ENCODE data around the gene ZNF175. TPM values are rescaled to one million over a fixed set of nuclear protein-coding genes. Genes with fewer than 3 reads are reported as not detected.

The ZNF175 gene
- total and polyA plus RNA-seq, 2 experiments from 2014 or later = 2.3 to 6.3 TPM

DNA sequence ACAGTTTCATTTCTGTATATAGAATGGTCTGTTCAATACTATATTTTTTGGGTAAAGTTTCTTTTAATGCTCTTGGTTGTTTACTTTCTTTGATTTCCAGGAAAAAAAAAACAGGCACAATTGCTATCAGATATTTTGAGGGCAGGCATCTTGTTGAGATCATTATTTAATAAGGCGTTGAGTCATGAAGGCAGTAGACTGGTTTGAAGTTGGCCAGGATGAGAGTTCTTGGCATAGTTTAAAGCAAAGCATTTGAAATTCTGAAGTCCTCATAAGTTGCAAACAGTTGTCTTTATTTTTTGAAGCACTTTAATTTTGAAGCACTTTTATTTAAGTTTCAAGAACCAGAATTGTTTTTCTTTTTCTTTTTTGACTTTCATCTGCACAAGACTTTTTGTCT lies 2.6 kb upstream of the ZNF175 start:
- no peak for ATAC-seq
- H3K36me3 ChIP-seq (ENCODE audit: insufficient read depth) = no peaks in the 10 kb centered on the region
- H4K20me1 ChIP-seq (replicated peaks; ENCODE audit: insufficient read depth) = no peaks in the 10 kb centered on the region
- Mint-ChIP-seq H3K27ac (no peak overlapping the region), H3K9me3 (peaks cover 19% of the 10 kb centered on the region; the same call in 2 of the 3 replicates), H3K4me1 (peaks cover 10% of the 10 kb centered on the region; the same call in 2 of the 3 replicates), H3K4me3 (no peak overlapping the region), H3K27me3 (ENCODE audit: insufficient read depth, low read depth, poor library complexity) (peaks cover 5% of the 10 kb centered on the region), H3K36me3 (ENCODE audit: low read depth) (peaks cover 2% of the 10 kb centered on the region; the same call in 1 of the 3 replicates)
- H3K4me2 ChIP-seq = no peak overlapping the region
- no peak for TF ChIP-seq EZH2 (IDR thresholded peaks at IDR 0.05; ENCODE audit: low read depth, unreplicated experiment)
- no peaks in the 10 kb centered on the region for H3K9me2 ChIP-seq (ENCODE audit: insufficient read depth)
- no peaks in the 10 kb centered on the region for H3K4me1 ChIP-seq (ENCODE audit: insufficient read depth)
- peaks cover 12% of the 10 kb centered on the region for H3K79me2 ChIP-seq (replicated peaks; ENCODE audit: insufficient read depth)
- H3F3A ChIP-seq (replicated peaks; ENCODE audit: low read depth) = no peaks in the 10 kb centered on the region
- H2AFZ ChIP-seq = no peak overlapping the region
- H3K27ac ChIP-seq (ENCODE audit: low read depth) = no peak overlapping the region
- no peak overlapping the region for H3K4me3 ChIP-seq
- peaks cover 8% of the 10 kb centered on the region; the same call in 1 of the 2 replicates for H3K27me3 ChIP-seq (ENCODE audit: insufficient read depth)
- no peak for DNase-seq (ENCODE audit: low spot score)

DNA sequence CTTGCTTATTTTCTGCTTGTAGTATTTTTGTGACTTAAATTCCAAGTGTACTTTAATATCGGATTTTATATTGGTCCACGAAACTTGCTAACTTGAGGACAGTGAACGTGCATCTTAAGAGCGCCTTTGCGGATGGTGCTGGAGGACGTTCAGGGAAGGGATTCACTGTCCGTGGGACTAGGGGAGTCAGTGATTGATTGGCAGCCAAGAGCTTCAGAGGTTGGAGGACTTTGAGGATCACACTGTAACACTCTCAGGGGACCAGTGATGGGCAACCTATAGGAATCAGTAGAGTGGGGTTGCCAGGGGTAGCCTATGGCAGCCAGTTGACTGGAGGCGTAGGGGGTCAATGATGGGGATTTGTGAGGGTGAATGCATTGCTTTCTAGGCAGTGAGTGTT lies 516 bp downstream of the ZNF175 start:
- peaks cover 10% of the 10 kb centered on the region; the same call in 2 of the 3 replicates for H3K4me1 Mint-ChIP-seq
- H3K36me3 ChIP-seq (ENCODE audit: insufficient read depth) = peaks cover 11% of the 10 kb centered on the region; the same call in 1 of the 2 replicates
- H3K9me2 ChIP-seq (ENCODE audit: insufficient read depth) = no peaks in the 10 kb centered on the region
- H3K27me3 ChIP-seq (ENCODE audit: insufficient read depth) = peaks cover 8% of the 10 kb centered on the region; the same call in 1 of the 2 replicates
- no peaks in the 10 kb centered on the region for H4K20me1 ChIP-seq (replicated peaks; ENCODE audit: insufficient read depth)
- peaks cover 10% of the 10 kb centered on the region; the same call in 2 of the 3 replicates for H3K36me3 Mint-ChIP-seq (ENCODE audit: low read depth)
- no peaks in the 10 kb centered on the region for H3K9me3 Mint-ChIP-seq
- H3F3A ChIP-seq (replicated peaks; ENCODE audit: low read depth) = no peaks in the 10 kb centered on the region
- peak overlapping the region; percentile 79 for H3K4me3 ChIP-seq
- H3K27ac Mint-ChIP-seq = peak overlapping the region; percentile 90
- peaks cover 3% of the 10 kb centered on the region for H3K27me3 Mint-ChIP-seq (ENCODE audit: insufficient read depth, low read depth, poor library complexity)
- peaks cover 12% of the 10 kb centered on the region for H3K79me2 ChIP-seq (replicated peaks; ENCODE audit: insufficient read depth)
- ATAC-seq (no peak; the same call in 1 of the 3 replicates), DNase-seq (ENCODE audit: low spot score) (no peak)
- peak overlapping the region; percentile 94 for H3K4me2 ChIP-seq
- no peak overlapping the region for H3K27ac ChIP-seq (ENCODE audit: low read depth)
- H3K4me3 Mint-ChIP-seq = peak overlapping the region; percentile 88
- no peaks in the 10 kb centered on the region for H3K4me1 ChIP-seq (ENCODE audit: insufficient read depth)
- H2AFZ ChIP-seq = no peak overlapping the region; the same call in 1 of the 2 replicates
- TF ChIP-seq EZH2phosphoT487 (IDR thresholded peaks at IDR 0.05; ENCODE audit: unreplicated experiment) (no peak), STAT1 (IDR thresholded peaks at IDR 0.05; ENCODE audit: unreplicated experiment) (no peak), CREB1 (CRISPR knock-in tag; IDR thresholded peaks at IDR 0.05; ENCODE audit: low read depth) (no peak), POLR2AphosphoS5 (IDR thresholded peaks at IDR 0.05; ENCODE audit: low read depth) (no peak), ZNF114 (CRISPR knock-in tag; IDR thresholded peaks at IDR 0.05) (no peak), EZH2 (IDR thresholded peaks at IDR 0.05; ENCODE audit: low read depth, unreplicated experiment) (no peak), NANOG (IDR thresholded peaks at IDR 0.05; ENCODE audit: borderline replicate concordance) (no peak), JUNB (IDR thresholded peaks at IDR 0.05; ENCODE audit: unreplicated experiment) (no peak)
- TF ChIP-seq, protein P1, sequence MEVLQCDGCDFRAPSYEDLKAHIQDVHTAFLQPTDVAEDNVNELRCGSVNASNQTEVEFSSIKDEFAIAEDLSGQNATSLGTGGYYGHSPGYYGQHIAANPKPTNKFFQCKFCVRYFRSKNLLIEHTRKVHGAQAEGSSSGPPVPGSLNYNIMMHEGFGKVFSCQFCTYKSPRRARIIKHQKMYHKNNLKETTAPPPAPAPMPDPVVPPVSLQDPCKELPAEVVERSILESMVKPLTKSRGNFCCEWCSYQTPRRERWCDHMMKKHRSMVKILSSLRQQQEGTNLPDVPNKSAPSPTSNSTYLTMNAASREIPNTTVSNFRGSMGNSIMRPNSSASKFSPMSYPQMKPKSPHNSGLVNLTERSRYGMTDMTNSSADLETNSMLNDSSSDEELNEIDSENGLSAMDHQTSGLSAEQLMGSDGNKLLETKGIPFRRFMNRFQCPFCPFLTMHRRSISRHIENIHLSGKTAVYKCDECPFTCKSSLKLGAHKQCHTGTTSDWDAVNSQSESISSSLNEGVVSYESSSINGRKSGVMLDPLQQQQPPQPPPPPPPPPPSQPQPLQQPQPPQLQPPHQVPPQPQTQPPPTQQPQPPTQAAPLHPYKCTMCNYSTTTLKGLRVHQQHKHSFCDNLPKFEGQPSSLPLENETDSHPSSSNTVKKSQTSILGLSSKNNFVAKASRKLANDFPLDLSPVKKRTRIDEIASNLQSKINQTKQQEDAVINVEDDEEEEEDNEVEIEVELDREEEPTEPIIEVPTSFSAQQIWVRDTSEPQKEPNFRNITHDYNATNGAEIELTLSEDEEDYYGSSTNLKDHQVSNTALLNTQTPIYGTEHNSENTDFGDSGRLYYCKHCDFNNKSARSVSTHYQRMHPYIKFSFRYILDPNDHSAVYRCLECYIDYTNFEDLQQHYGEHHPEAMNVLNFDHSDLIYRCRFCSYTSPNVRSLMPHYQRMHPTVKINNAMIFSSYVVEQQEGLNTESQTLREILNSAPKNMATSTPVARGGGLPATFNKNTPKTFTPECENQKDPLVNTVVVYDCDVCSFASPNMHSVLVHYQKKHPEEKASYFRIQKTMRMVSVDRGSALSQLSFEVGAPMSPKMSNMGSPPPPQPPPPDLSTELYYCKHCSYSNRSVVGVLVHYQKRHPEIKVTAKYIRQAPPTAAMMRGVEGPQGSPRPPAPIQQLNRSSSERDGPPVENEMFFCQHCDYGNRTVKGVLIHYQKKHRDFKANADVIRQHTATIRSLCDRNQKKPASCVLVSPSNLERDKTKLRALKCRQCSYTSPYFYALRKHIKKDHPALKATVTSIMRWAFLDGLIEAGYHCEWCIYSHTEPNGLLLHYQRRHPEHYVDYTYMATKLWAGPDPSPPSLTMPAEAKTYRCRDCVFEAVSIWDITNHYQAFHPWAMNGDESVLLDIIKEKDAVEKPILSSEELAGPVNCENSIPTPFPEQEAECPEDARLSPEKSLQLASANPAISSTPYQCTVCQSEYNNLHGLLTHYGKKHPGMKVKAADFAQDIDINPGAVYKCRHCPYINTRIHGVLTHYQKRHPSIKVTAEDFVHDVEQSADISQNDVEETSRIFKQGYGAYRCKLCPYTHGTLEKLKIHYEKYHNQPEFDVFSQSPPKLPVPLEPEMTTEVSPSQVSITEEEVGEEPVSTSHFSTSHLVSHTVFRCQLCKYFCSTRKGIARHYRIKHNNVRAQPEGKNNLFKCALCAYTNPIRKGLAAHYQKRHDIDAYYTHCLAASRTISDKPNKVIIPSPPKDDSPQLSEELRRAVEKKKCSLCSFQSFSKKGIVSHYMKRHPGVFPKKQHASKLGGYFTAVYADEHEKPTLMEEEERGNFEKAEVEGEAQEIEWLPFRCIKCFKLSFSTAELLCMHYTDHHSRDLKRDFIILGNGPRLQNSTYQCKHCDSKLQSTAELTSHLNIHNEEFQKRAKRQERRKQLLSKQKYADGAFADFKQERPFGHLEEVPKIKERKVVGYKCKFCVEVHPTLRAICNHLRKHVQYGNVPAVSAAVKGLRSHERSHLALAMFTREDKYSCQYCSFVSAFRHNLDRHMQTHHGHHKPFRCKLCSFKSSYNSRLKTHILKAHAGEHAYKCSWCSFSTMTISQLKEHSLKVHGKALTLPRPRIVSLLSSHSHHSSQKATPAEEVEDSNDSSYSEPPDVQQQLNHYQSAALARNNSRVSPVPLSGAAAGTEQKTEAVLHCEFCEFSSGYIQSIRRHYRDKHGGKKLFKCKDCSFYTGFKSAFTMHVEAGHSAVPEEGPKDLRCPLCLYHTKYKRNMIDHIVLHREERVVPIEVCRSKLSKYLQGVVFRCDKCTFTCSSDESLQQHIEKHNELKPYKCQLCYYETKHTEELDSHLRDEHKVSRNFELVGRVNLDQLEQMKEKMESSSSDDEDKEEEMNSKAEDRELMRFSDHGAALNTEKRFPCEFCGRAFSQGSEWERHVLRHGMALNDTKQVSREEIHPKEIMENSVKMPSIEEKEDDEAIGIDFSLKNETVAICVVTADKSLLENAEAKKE (CRISPR knock-in tag; IDR thresholded peaks at IDR 0.05) = no peak
- TF ChIP-seq, protein P2, sequence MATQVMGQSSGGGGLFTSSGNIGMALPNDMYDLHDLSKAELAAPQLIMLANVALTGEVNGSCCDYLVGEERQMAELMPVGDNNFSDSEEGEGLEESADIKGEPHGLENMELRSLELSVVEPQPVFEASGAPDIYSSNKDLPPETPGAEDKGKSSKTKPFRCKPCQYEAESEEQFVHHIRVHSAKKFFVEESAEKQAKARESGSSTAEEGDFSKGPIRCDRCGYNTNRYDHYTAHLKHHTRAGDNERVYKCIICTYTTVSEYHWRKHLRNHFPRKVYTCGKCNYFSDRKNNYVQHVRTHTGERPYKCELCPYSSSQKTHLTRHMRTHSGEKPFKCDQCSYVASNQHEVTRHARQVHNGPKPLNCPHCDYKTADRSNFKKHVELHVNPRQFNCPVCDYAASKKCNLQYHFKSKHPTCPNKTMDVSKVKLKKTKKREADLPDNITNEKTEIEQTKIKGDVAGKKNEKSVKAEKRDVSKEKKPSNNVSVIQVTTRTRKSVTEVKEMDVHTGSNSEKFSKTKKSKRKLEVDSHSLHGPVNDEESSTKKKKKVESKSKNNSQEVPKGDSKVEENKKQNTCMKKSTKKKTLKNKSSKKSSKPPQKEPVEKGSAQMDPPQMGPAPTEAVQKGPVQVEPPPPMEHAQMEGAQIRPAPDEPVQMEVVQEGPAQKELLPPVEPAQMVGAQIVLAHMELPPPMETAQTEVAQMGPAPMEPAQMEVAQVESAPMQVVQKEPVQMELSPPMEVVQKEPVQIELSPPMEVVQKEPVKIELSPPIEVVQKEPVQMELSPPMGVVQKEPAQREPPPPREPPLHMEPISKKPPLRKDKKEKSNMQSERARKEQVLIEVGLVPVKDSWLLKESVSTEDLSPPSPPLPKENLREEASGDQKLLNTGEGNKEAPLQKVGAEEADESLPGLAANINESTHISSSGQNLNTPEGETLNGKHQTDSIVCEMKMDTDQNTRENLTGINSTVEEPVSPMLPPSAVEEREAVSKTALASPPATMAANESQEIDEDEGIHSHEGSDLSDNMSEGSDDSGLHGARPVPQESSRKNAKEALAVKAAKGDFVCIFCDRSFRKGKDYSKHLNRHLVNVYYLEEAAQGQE (IDR thresholded peaks at IDR 0.05; ENCODE audit: unreplicated experiment) = no peak
- TF ChIP-seq, protein P3, sequence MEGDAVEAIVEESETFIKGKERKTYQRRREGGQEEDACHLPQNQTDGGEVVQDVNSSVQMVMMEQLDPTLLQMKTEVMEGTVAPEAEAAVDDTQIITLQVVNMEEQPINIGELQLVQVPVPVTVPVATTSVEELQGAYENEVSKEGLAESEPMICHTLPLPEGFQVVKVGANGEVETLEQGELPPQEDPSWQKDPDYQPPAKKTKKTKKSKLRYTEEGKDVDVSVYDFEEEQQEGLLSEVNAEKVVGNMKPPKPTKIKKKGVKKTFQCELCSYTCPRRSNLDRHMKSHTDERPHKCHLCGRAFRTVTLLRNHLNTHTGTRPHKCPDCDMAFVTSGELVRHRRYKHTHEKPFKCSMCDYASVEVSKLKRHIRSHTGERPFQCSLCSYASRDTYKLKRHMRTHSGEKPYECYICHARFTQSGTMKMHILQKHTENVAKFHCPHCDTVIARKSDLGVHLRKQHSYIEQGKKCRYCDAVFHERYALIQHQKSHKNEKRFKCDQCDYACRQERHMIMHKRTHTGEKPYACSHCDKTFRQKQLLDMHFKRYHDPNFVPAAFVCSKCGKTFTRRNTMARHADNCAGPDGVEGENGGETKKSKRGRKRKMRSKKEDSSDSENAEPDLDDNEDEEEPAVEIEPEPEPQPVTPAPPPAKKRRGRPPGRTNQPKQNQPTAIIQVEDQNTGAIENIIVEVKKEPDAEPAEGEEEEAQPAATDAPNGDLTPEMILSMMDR (conservative IDR thresholded peaks at IDR 0.05; ENCODE audit: low read depth in 2 of 2) = no peak
